Natural killer cell (primary cell): Measurements from ENCODE around the gene GNAI2. TPM values are rescaled to one million over a fixed set of nuclear protein-coding genes. Genes with fewer than 3 reads are reported as not detected.

Experiments
- ATAC-seq, 3 donors: fragments of 150-1000 bp in 2 of 3; fragments of 200-7000 bp in 1 of 3; cut with Tn5 transposase; 1 replicate in 1 of 3; 2 replicates in 2 of 3; pipeline ENCODE4 v1.10.0; 2021; ENCODE audit warnings: mild to moderate bottlenecking in 2 of 3, moderate library complexity in 2 of 3
- DNase-seq, 2 donors: peaks; one replicate each; pipeline versions ENCODE4 v3.0.0 to v3.0.0-alpha.2; 2013 to 2021; ENCODE audit warnings: mixed read lengths in 1 of 2
- H3K27ac ChIP-seq: one replicate; pipeline ENCODE4 v1.5.1; 2013; ENCODE audit warnings: mild to moderate bottlenecking, low read length
- H3K27me3 ChIP-seq: one replicate; pipeline ENCODE4 v1.6.1; 2013; ENCODE audit warnings: low read length; ENCODE audit not compliant: control insufficient read depth, insufficient read depth
- H3K36me3 ChIP-seq: one replicate; pipeline ENCODE4 v1.6.1; 2013; ENCODE audit warnings: low read length; ENCODE audit not compliant: control insufficient read depth, insufficient read depth
- H3K4me1 ChIP-seq: one replicate; pipeline ENCODE4 v1.6.1; 2013; ENCODE audit warnings: low read length; ENCODE audit not compliant: control insufficient read depth, insufficient read depth
- H3K4me3 ChIP-seq: one replicate; pipeline ENCODE4 v1.5.1; 2013; ENCODE audit warnings: low read length
- H3K9me3 ChIP-seq: one replicate; pipeline ENCODE4 v1.6.1; 2013; ENCODE audit warnings: low read length; ENCODE audit not compliant: control insufficient read depth, insufficient read depth
- H3K27ac Mint-ChIP-seq, 2 donors: one replicate each; pipeline ENCODE4 v1.8.0; 2022; ENCODE audit warnings: mild to moderate bottlenecking in 2 of 2, mixed read lengths in 2 of 2, moderate library complexity in 1 of 2
- H3K27me3 Mint-ChIP-seq, 2 donors: one replicate each; pipeline ENCODE4 v1.8.0; 2022; ENCODE audit warnings: low read depth in 2 of 2, mixed read lengths in 2 of 2
- H3K36me3 Mint-ChIP-seq: one replicate; pipeline ENCODE4 v1.8.0; 2022; ENCODE audit warnings: mixed read lengths
- H3K4me1 Mint-ChIP-seq, 2 donors: one replicate each; pipeline ENCODE4 v1.8.0; 2022; ENCODE audit warnings: mixed read lengths in 2 of 2
- H3K4me3 Mint-ChIP-seq: one replicate; pipeline ENCODE4 v1.8.0; 2022; ENCODE audit warnings: mild to moderate bottlenecking, moderate library complexity, mixed read lengths
- H3K9me3 Mint-ChIP-seq, 2 donors: one replicate each; pipeline ENCODE4 v1.8.0; 2022; ENCODE audit warnings: mixed read lengths in 2 of 2
- CTCF ChIP-seq: fragments of 200-600 bp; IDR thresholded peaks from one replicate; pipeline ENCODE4 v1.8.0; 2022; ENCODE audit warnings: antibody characterized with exemption
- WGBS: methylation state at CpG from one replicate; pipeline ENCODE4 v1.1.7; 2013; ENCODE audit warnings: missing lambda C conversion rate; ENCODE audit not compliant: insufficient coverage; 5-methylcytosine and 5-hydroxymethylcytosine counted together
- intact Hi-C: fragments of 100-400 bp; cut with micrococcal nuclease; formaldehyde crosslinking; loops from one replicate; pipeline ENCODE4 v1.14.2; 2022
- total RNA-seq, 4 donors: library from RNA; stranded (reverse); fragments of 120-200 nt in 1 of 4; gene quantifications; one replicate each; pipeline versions ENCODE4 v1.2.3 to v1.2.4, GENCODE V29; 2013 to 2022

Gene GNAI2
- total RNA-seq, 3 donors from 2014 or later (not counting 1 experiment from before 2014, with no cell fraction given) = 428 to 467 (median 447) TPM

GRCh38 chr3:50232303-50232702 lies 3.7 kb upstream of the GNAI2 start:
- no peaks in the 10 kb centered on the region for H3K36me3 ChIP-seq
- H3K36me3 Mint-ChIP-seq = no peaks in the 10 kb centered on the region
- DNase-seq = no peak
- H3K9me3 Mint-ChIP-seq = no peaks in the 10 kb centered on the region
- H3K4me1 ChIP-seq = peaks cover 47% of the 10 kb centered on the region
- no peak for TF ChIP-seq CTCF
- peak overlapping the region in 1 of 2 donors; percentile 56 for H3K27ac Mint-ChIP-seq
- no peaks in the 10 kb centered on the region for H3K9me3 ChIP-seq
- no peak overlapping the region for H3K27ac ChIP-seq
- H3K4me3 Mint-ChIP-seq = no peak overlapping the region
- no peaks in the 10 kb centered on the region for H3K27me3 Mint-ChIP-seq
- intact Hi-C loops = no loop called here
- H3K4me1 Mint-ChIP-seq = peaks cover 21 to 28% of the 10 kb centered on the region in 2 donors
- ATAC-seq = no peak
- 85% methylated on average over 3 of the region's 3 CpGs for WGBS
- no peaks in the 10 kb centered on the region for H3K27me3 ChIP-seq
- H3K4me3 ChIP-seq = no peak overlapping the region

- Mint-ChIP-seq H3K27ac (peak overlapping the region in 1 of 2 donors; percentile 56), H3K4me1 (peaks cover 21 to 28% of the 10 kb centered on the region in 2 donors), H3K4me3 (no peak overlapping the region), H3K36me3 (no peaks in the 10 kb centered on the region), H3K9me3 (no peaks in the 10 kb centered on the region), H3K27me3 (no peaks in the 10 kb centered on the region)
- no peak overlapping the region for H3K4me3 ChIP-seq
- H3K9me3 ChIP-seq = no peaks in the 10 kb centered on the region
- no peak overlapping the region for H3K27ac ChIP-seq
- no peaks in the 10 kb centered on the region for H3K27me3 ChIP-seq
- DNase-seq (no peak), ATAC-seq (no peak)
- intact Hi-C loops = no loop called here
- WGBS = 94% methylated on average over 4 of the region's 4 CpGs
- no peaks in the 10 kb centered on the region for H3K36me3 ChIP-seq
- H3K4me1 ChIP-seq = peaks cover 43% of the 10 kb centered on the region
- TF ChIP-seq CTCF = no peak
Measured at GRCh38 chr3:50233176-50233575, 2.8 kb upstream of the GNAI2 start.

GRCh38 chr3:50236484-50237132 lies 604 bp downstream of the GNAI2 start:
- peaks cover 57% of the 10 kb centered on the region for H3K4me1 ChIP-seq
- H3K9me3 ChIP-seq = no peaks in the 10 kb centered on the region
- WGBS = under 1% methylated on average over 13 of the region's 13 CpGs
- ATAC-seq (no peak), DNase-seq (no peak)
- Mint-ChIP-seq H3K27ac (peak overlapping the region; percentile 95 to 96), H3K4me1 (peaks cover 38 to 55% of the 10 kb centered on the region in 2 donors), H3K9me3 (no peaks in the 10 kb centered on the region), H3K27me3 (no peaks in the 10 kb centered on the region), H3K36me3 (no peaks in the 10 kb centered on the region), H3K4me3 (peak overlapping the region; percentile 98)
- peak overlapping the region; percentile 87 for H3K27ac ChIP-seq
- H3K36me3 ChIP-seq = peaks cover 17% of the 10 kb centered on the region
- intact Hi-C loops = no loop called here
- no peak for TF ChIP-seq CTCF
- H3K4me3 ChIP-seq = peak overlapping the region; percentile 96
- H3K27me3 ChIP-seq = no peaks in the 10 kb centered on the region
